NCI-H748 treated with DMSO at 0.1 percent for 48 hours (cell line): ENCODE data around the gene ARHGAP42.

Source experiments
- DNase-seq: peaks from one replicate; lab custom pipeline; 2025; lab: John Stamatoyannopoulos, UW

Gene ARHGAP42

DNA sequence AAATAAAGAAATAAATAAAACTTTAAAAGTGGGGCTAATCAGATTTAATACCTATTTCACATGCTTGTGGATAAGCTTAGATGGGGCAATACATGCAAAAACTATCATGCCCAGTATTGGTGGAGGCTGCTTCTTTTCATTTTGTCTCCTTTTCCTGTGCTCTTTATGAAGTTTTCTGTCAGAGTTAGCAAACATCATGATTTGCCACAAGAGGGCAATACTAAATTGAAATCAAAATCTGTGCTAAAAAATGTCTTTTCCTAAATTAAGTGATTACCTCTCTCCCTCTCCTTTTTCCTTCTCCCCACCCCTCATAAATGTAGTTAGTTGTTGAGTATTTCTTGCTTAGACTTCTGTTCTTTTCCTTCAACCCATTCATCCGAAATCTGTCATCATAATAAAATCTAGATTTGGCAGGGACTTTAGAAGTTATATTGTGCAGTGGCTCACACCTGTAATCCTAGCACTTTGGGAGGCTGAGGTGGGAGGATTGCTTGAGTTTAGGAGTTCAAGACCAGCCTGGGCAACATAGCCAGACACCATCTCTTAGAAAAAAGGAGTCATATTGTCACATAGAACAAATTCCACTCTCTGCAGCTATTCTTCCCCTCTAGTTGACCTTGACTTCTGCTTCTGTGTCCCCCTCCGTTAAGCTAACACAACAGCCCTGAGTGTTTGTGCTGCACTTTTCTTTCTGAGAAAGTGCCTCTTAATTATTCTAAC is 4.7 kb upstream of the ARHGAP42 start:
- DNase-seq = no peak

DNA sequence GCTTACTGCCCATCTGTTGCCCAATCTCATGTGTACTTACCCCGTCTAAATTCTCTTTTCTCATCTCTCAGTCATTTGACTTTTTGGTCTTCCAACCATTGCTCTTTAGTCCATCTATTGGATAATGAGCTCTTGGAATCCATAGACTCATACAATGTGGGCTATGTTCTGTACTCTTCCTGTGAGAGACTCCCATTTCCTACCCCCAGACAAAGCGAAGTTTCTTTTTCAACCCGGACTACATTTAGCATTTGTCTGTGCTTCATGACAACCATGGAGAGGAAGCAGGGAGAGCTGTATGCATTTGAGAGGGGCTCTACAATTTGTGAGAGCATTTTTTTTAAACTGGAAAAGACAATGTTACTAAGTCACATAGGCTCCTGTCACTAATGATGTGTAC is 4.0 kb upstream of the ARHGAP42 start:
- DNase-seq = no peak

DNA sequence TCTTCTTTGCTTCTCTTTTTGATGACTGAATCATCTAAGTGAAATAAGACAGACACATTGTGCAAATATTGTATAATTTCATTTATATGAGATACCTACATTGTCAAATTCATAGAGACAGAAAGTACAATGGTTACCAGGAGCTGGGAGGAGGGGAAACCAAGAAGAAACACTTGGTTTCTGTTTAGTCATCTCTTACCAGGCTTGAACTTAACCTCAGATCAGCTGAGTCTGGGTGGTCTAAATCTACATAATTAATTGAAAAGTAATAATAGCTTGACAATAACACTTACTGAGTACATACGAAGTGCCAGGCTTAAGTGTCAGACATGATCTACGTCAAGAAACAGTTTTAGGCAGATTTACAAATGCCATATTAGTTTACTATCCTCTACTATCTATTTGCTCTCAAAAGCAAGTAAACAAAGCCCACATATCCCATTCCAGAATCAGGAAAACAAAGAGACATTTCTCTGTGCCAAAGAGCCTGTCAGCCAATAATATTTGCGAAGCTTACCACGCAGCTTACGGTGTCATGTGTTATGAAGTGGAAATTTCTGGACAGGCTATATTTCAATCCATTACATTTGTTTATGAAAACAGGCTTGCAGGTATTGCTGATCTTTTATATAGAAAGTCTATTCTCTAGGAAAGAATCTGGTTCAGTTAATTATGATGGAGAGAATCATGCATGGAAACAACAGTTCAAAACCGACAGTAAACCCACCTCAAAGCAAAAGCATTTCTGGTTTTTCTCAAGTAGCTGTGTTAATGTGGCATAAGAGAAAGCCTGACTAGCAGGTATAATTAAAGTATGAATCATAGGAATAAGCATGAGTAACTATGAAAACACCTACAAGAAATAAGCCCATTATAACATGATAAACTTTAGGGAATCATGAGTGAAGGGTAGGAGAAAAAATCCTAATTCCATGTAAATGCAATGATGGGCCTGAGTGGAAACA is 2.7 kb upstream of the ARHGAP42 start:
- DNase-seq = no peak

DNA sequence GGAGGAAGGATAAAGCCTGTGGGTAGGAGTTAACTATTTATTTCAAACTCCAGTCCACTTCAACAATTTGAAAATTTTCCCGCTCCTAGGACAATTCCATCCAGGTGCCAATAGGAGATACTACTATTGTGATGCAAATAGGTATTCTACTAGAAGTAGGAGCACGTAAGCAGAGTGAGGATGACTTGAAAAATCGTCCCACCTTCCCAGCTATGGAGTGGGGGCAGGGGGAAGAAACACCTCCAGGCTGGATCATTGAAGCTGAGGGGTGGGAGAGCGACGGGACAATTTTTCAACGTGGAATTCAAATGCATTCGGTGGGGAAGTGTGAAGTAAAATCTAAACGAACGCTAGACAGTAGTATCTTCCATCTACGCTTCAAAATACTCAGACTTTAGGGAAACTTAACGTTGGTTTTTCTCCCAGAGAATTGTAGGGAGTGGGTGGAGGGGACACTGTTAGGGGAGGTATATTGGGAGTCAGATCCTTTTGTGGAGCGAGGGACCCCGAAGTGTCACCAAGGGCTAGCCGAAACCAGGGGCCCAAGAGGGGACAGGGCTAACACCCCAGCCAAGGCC is 523 bp upstream of the ARHGAP42 start:
- no peak for DNase-seq

DNA sequence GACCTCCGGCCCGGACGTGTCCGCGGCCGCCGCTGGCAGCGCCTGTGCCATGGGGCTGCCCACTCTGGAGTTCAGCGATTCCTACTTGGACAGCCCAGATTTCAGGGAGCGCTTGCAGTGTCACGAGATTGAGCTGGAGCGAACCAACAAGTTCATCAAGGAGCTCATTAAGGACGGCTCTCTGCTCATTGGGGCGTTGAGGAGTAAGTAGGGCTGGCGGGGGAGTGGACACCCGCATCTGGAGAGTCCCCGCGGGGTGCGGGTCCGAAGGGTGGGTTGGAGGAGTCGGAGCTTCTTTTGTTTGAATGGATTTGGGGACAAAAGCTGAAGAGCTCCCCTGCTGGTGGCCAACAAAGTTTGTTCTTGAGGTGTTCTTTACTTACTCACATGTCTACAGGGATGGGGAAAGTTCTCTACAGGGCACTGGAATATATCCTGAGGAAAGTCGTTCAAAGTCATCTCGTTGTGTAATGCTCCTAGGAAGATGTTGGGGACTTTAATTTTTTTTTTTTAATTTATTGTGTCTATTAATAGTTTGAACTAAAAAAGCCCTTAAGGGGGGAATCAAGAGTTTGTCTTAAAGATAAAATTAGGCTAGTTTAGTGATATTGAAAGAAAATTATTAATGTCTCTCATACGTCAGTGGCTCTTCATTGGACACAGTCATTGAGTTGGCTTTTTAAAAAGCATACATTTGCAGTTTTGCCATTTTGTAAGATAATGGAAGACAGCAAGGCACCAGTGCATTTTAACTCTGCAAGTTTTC is 725 bp downstream of the ARHGAP42 start:
- peak; percentile 3 for DNase-seq

DNA sequence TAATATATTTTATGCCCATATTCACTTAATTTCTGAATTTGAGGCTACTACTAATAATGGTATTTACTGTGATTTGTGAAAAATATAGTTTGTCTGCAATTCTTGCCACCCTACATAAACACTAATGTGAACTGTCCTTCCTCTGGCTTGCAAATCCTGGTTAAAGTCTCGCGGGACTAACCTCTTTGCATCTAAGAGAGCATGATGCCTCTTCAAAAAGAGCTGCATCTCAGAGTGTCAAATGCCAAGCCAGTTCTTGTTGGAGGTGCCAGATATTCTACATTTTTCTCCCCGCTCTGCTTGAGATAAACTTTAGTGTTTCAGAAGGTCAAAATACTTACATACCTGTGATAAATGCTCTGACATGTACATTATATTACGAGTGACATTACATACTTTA is 2.1 kb downstream of the ARHGAP42 start:
- no peak for DNase-seq

DNA sequence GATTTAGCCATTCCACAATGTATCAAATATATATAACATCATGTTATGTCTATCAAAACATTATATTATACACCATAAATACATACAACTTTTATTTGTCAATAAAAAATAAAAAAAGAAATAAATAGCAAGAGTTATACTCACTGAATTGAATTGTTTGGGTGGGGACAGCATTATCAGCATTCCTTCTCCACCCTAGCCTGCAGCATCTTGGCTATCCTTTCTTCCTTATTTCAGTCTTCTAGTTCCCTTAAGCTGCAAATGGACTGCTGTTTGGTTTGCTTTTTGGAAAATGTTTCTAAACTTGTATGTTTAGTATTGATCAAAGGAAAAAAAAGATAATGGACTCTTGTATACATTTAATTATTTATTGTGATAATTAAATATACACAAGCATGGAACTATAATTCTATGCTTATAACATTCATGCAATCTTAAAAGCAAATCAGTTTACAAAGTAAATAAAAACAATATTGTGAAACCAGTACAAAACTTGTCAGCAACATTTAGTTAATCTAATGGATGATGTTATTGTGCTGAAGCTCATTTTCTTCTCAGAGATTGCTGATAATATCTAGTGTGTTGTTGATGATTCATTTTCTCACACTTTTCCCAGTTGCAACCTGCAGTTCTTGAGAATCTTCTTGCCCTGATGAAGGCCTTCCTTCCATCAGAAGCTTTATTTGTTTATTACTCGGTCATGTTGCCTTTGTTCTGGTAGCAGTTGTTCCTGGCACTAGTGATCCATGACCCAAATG is 5.0 kb downstream of the ARHGAP42 start:
- DNase-seq = no peak

DNA sequence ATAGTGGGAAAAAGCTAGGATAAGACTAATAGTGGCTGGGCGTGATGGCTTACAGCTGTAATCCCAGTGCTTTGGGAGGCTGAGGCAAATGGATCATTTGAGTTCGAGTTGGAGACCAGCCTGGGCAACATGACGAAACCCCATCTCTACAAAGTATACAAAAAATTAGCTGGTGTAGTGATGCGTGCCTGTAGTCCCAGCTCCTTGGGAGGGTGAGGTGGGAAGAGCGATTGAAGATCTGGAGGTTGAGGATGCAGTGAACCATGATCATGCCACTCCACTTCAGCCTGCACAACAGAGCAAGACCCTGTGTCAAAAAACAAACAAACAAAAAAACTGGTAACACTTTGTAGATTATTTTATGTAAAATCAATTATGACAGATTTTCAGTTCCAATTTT is 8.8 kb downstream of the ARHGAP42 start:
- DNase-seq = no peak

DNA sequence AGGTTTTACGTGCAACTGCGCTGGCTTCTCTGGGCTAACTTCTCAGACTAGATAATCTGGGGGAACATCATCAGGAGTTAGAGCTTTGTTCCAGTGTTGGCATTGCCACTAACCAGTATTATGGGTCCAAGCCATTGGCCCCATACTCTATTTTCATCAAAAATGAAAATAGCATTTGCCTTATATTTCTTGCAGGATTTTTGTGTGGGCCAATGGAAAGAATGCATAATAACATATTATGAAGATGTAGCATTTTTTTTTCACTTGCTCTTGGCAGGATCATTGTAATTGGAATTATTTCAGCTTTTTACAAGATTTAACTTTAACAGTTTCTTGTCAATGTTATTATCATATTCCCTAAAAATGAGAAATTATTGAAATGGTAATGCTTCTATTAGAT is 16.1 kb downstream of the ARHGAP42 start:
- DNase-seq = no peak

DNA sequence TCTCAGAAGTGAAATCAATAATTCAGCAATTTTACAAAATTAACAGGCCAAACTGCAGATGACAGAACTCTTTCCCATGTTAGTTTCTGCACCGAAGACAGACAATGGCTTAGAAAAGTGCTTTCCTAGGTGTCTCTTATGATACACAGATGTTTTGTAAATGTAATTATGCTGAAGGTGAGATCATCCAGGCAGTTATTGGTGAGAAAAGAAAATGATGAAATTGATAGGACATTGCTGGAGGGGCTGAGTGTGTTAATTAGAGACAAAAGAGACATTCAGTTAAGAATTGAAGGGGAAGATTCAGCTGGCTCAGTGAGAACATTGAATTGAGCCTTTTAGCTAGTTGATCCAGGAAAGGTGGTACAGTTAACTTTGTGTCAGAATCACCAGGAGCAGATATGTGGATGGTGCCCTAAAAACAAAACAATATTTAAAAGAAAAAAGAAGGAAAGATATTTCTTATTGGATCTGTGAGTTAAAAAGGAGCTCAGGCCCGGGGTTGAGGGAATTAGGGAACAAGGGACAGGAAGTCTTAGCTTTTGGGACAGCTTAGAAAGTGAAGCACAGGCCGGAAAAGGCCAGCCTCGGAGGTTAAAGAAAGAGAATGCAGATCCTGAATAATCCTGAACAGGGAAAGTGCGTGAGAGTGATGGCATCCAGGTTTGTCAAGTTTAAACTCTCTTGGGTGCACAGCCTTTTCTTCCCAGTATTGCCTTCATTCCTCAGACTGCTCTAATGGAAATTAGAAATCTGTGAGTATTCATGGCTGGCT is 16.9 kb downstream of the ARHGAP42 start:
- no peak for DNase-seq

DNA sequence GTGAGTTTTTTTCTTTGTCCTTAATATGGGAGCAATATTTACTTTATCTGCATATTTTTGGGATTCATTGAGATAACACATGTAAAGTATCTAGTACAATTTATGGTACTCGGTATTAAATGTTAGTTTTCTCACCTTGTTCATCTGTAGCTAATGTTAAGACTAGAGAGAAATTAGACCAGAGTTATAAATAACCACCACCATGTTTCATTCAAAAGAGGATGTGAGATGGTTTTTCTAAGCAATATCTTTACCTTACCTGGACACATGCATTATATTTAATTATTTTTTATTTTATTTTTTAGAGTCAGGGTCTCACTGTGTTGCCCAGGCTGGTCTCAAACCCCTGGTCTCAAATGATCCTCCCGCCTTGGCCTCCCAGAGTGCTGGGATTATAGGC is 18.4 kb downstream of the ARHGAP42 start:
- no peak for DNase-seq

DNA sequence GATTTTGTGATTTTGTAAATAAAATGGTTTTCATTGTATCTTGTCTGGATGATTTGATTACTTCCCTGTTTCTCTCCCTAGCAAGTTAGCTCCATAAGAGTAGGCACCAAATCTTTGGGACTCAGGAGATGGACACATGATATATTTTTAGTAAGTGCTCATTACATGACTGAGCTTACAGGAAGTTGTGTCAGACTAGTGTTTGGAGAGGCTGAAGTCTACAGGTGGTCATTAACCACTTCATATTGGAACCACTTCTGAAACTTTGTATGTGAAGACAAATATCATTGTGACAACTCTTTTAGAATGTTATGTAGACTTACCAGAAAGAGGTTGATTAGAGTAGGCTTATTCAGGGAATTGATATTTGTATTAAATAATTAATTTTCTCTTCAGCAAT is 19.1 kb downstream of the ARHGAP42 start:
- DNase-seq = no peak

DNA sequence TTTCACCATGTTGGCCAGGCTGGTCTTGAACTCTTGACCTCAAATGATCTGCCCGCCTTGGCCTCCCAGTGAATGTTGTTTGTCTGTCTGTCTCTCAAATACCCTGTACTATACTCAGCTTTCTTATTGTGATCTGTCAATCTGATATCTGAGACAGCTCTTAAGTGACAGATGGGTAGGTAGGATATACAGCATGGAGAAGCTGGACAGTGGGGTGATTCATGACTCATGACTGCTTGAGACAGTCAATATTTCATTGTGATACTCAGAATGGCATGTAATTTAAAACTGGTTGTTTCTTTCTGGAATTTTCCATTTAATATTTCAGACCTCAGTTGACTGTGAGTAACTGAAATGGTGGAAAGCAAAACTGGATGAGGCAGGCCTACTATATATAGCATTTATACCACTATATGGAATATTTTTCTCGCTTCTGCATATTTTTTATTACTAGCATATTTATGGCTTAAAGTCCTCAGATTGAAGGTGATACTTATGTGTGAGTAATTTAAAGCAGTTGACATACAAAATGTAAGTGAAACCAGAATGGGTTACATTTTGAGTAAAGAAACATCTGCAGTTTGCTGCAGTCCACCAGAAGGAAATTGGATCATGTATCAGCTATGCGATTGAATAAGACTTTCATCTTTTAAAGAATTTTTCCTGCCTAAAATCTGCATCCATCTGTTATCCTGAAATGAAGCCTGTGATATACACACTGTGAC is 22.3 kb downstream of the ARHGAP42 start:
- no peak for DNase-seq

DNA sequence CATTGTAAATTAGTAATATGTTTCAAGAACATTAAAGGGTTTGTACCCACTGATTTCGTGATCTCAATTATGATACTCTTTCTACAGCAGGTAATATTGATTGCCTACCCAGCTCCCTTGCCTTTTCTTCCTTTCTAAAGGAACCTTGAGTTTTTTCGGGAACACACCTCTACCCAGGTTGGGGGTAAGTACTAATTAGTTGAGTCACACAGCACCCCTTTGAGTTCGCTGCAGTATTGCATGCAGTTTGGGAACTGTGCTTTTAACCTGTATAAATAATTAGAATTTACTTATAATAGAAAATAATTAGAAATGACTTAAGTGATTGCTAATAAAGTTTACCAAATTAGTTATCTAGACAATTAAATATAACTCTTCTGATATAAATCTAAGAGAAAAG is 24.9 kb downstream of the ARHGAP42 start:
- no peak for DNase-seq

DNA sequence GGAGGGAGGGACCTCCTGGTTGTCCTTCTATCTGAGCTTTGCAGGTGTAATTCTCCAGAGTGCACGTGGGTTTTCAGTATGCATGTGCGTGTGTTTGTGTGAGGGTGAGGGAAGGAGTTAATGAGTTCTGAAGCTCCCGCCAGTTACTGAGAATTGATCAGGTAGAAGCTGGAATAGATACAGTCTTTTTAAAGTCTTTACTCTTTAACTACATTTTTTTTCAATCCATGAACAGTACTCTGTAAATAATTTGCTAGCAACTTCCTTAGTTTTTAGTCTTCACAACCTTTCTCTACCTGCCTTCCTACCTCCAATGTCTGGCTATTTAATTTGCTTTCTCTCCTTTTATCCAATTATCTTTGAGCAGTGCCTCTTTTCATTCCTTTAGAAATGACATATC is 25.5 kb downstream of the ARHGAP42 start:
- no peak for DNase-seq

DNA sequence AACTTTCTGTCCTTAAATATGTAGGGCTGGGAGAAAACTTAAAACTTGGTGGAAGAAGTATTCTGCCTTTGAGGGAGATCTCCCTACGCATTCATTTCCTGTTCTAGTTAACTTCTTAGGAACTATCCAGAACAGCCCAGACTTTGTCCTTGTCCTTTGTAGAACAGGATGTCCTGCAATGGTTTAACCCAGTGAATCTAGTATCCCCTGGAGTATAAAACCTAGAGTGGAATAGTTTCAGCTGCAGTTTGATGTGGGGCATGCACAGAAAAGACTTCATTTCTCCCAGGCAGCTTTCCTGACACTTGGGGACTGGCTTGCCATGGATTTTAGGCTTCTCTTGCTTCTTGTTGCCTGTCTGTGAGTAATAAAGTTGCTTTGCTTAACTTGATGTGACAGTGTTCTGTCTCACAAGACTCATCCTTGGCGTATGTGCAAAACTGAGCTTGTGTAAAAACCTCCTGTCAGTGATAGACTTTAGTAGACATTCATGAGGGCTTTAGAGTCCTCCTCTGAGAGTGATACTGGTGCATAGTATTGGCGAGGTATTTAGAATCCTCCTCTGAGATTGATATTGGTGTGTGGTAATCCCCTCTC is 28.2 kb downstream of the ARHGAP42 start:
- DNase-seq = no peak

DNA sequence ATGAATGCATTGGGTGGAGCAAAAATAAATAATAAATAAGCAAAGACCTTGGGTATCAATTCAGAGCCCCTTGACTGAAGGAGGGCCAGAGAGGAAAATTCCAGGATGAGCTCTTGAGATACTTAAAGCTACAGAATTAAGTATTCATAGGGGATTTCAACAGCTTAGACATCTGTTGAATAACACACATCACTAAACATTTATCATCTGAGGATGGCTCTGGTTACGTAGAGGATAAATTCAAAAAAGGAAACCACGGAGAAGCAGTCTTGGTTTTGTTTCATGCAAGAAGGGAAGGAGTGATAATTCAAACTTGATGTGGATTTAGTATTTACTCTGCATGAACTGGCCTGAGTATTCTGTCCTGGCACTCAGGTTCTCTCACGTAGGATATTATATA is 29.8 kb downstream of the ARHGAP42 start:
- DNase-seq = no peak

DNA sequence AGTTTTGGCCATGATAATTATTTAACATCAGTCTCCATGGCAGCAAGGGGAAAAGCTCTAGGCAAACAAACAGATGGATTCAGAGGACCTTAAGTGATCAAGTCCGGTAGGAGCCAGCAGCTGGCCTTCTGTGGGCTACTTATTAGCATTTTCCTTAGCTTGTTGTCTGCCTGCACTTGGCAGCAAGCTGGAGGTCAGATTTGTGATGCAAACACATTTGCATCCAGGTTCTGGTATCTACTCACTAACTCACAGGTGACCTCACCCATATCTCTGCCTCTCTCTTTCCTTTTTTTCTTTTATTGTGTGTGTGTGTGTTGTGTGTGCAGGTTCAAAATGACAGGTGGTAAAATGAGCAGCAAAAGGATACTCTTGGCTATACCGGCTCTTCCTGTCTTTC is 32.3 kb downstream of the ARHGAP42 start:
- DNase-seq = peak; percentile 86

DNA sequence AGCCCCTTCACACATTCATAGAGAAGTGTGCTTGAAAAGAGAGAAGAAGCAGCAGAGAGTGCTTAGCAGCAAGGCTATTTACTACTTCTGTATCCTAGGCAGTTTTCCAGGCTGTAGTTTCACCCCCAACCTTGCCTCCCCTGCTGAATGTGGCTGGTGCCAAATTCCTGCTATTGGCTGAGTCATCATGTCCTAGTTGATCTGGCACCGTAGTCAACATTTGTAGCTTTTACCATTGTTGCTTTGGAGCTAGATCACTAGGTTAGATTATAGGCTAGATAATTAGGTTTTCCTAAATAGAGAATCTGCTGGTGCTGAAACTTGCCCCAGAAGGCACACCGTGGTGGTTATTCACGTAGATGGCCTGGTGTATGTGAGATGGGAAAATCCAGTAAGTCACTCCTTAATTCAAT is 32.7 kb downstream of the ARHGAP42 start:
- DNase-seq = peak; percentile 61

DNA sequence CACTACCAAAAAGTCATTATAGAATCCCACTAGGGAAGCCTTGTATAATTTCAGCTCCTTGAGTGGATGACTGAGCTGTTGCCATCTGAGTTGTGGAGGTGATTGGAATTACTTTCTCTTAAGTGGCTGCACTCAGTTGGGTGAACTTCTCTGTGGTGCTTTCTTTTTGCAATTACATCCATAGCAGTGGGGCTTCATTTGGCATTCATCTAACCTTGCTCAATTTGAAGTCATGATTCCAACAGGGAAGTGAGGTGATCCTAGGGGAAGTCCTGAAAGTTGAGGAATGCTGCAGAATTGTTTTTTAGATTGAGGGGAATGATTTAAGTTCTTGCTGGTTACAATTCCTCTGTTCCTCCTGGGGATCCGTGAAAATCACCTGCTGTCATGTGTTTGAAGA is 39.6 kb downstream of the ARHGAP42 start:
- peak; percentile 28 for DNase-seq
